ENCODE measurements around the gene ATP1A1.

The ATP1A1 gene

DNA sequence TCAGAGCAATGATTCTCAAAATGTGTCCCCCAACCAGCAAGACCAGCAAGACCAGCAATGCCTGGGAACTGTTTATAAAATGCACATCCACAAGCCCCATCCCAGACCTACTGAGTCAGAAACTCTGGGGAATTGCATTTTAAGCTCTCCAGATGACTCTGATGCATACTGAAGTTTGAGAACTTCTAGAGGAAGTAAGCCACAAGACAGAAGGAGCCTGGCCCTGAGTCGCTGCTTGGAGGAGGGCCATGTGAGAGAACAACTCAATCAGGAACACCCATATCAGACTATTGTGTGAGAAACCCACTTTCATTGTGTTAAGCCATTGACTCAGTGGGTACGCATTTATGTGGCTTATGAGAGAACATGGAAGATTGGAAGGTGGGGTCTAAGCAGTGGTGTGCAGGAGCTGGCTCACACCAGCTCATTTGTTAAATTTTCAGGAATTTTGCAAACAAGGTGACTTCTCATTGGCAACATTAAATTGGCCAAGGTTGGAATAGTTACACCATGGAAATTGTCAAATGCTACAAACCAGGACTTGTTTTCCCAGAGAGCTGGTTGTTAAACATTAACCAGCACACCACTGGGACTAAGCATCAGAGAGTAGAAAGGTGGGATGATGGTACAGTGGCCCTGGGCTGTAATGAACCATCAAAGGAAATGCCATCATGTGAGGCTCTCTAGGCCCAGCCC, 38.9 kb downstream of the ATP1A1 start:
- DNase-seq (ENCODE audit: low read depth), result no peak
- TF ChIP-seq, protein P1, sequence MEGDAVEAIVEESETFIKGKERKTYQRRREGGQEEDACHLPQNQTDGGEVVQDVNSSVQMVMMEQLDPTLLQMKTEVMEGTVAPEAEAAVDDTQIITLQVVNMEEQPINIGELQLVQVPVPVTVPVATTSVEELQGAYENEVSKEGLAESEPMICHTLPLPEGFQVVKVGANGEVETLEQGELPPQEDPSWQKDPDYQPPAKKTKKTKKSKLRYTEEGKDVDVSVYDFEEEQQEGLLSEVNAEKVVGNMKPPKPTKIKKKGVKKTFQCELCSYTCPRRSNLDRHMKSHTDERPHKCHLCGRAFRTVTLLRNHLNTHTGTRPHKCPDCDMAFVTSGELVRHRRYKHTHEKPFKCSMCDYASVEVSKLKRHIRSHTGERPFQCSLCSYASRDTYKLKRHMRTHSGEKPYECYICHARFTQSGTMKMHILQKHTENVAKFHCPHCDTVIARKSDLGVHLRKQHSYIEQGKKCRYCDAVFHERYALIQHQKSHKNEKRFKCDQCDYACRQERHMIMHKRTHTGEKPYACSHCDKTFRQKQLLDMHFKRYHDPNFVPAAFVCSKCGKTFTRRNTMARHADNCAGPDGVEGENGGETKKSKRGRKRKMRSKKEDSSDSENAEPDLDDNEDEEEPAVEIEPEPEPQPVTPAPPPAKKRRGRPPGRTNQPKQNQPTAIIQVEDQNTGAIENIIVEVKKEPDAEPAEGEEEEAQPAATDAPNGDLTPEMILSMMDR (IDR thresholded peaks at IDR 0.05; ENCODE audit: low read depth, low read length, missing control alignments), result no peak
- no peak overlapping the region for H3K4me3 ChIP-seq (ENCODE audit: low read depth, low read length)

DNA sequence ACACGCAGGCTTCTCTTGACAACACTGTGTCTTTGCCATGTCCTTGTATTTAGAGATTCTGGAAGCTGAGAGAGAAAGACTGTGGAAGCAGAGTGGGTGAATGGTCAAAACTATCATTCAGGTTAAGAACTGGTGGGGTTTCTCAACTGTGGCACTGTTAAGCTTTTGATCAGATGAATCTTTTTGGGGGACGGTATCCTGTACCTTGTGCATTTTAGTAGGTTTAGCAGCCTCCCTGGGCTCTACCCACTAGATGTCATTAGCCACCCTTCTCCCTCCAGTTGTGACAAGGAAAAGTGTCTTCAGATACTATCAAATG, 39.4 kb downstream of the ATP1A1 start:
- TF ChIP-seq, protein P1 (IDR thresholded peaks at IDR 0.05; ENCODE audit: low read depth, low read length, missing control alignments), result no peak
- no peak for DNase-seq (ENCODE audit: low read depth)

DNA sequence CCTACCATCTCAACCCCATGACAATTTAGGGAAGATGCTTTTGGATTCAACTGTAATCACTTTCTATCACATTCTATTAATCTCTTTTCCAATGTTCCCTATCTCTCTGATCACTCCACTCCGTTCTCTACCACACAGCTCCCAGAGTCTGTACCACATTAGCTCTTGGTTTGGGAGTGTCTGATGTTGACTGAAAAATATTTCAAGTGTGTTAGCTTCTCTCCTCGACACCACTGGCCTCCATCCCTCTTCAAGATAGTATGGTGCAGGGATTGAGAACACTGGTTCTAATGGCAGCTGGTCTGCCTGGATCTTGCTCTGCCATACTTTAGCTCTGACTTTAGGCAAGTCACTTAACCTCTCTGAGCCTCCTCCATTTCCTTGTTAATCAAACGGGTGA, 39.9 kb downstream of the ATP1A1 start:
- TF ChIP-seq, protein P1 (IDR thresholded peaks at IDR 0.05; ENCODE audit: low read depth, low read length, missing control alignments), result no peak
- no peak overlapping the region for H3K4me3 ChIP-seq (ENCODE audit: low read depth, low read length)
- DNase-seq (ENCODE audit: low read depth), result no peak

More for the DNA sequence above, 39.4 kb downstream of the ATP1A1 start:
- H3K4me3 ChIP-seq (ENCODE audit: low read depth, low read length), result no peak overlapping the region

DNA sequence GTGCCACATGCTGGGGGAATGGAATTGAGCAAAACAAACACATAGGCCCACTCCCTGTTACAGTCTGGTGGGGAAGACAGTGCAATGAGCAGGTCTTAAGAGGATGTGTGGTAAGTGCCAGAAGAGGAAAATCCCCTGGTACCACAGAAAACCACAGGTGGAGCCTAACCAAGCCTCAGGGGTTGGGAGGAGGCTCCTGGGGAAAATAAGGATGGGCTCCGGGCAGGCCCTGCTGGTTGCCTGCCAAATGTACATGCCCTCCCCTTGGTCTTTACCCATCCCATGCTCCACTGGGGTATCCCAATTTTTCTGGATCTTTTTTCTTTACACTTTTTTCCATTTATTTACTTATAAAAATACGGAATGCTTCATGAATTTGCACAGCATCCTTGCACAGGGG, 40.4 kb downstream of the ATP1A1 start:
- no peak overlapping the region for H3K4me3 ChIP-seq (ENCODE audit: low read depth, low read length)
- TF ChIP-seq, protein P1 (IDR thresholded peaks at IDR 0.05; ENCODE audit: low read depth, low read length, missing control alignments), result no peak
- DNase-seq (ENCODE audit: low read depth), result no peak

DNA sequence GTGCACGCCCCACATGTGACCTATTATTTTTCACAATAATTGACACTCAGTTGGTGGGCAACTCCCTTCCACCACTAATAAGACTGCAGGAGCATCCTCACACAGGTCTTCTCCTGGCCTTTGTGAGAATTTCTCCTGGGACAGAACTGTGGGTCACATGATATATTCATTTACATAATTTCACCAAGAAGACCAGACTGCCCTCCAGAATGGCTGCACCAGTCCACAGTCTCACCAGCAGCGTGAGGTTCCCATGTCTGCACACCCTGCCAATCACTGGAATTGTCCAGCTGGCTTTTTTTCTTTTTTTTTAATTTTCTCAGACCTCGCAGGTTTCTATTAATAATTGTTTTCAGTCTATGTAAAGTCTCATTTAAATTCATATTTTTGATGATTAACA, 41.3 kb downstream of the ATP1A1 start:
- no peak overlapping the region for H3K4me3 ChIP-seq (ENCODE audit: low read depth, low read length)
- TF ChIP-seq, protein P1 (IDR thresholded peaks at IDR 0.05; ENCODE audit: low read depth, low read length, missing control alignments), result no peak
- DNase-seq (ENCODE audit: low read depth), result no peak

DNA sequence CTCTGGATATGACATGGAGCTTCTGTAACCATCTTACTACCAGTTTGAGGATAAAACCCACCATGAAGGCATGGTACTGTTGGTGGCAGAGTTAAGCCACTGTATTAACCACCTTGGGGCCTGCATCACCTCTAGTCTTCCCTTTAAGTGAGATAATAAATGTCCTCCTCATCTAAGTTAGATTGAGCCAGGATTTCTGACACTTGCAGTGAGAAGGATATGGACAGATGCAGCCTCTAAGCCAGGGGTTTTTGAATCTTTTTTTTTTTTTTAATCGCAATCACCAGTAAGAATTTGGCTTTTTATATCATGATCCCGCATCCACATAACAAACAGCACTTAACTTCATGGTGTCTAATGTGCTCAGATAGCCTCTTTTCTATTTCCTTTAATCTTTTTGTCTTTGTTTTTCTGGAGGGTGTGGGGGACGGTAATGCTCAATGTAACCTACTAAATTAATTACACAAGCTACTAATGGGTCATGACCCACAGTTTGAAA, 42.2 kb downstream of the ATP1A1 start:
- DNase-seq (ENCODE audit: low read depth), result no peak
- no peak overlapping the region for H3K4me3 ChIP-seq (ENCODE audit: low read depth, low read length)
- TF ChIP-seq, protein P1 (IDR thresholded peaks at IDR 0.05; ENCODE audit: low read depth, low read length, missing control alignments), result no peak

Measured in GM12864 (cell line).